NCI-H2107 treated with DMSO at 0.1 percent for 48 hours (cell line): Measurements from ENCODE around the gene STX10.
A peak's percentile ranks its signal among the peaks of the same experiment; 100 is the strongest.

ENCODE experiments used
- DNase-seq: peaks from one replicate; lab custom pipeline; 2025; ENCODE audit not compliant: unreplicated experiment; lab: John Stamatoyannopoulos, UW

STX10 gene

DNA sequence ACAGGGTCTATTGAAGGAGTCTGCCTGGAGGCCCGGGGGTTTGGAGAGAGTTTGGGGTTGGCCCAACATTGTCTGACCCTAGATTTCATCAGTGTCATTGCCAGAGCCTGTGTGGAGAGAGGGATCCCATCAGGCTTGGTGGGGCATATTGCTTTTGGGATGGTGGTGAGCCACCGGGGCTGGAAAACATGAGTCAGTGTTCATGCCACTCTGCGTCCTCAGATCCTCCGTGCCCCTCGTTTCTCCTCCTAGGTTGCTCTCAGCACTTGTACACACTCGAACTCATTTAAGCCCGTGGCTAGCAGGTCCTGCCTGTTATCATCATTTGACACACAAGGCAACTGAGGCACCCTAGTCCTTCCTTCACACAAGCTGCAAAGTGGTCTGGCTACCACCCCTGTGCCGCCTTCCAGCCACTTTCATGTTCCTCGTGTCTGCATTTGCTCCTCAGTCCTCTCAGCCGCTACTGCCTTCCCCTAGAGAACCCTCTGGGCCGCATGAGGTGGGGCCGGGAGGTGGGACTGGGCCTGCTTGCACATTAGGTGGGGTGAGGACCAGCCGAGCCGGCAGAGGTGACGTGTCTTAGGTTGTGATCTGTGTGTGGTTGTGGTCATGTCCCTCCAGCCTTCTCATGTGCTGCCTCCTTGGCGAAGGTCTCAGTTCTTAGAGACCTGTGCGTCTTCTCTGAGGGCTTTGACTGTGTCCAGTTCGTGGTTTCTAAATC lies 28.5 kb downstream of the STX10 start:
- no peak for DNase-seq

DNA sequence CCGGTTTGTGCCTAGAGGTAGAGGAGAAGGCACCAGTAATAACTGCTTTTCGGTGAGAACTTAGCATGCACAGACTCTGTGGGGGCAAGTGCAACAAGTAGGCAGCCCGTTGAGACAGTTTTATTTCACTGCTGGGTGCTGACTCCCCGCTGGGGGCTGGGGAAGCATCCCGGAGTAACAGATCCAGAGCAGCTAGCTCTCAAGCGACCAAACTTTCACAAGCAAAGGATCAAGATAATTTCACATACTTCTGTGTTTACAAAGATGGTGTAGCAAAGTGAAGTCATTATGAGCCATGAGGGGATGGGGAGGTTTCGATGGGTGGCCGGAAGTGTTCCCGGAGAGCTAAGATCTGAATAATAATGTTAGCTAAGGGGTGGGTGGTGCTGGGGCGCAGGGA lies 29.4 kb downstream of the STX10 start:
- no peak for DNase-seq

DNA sequence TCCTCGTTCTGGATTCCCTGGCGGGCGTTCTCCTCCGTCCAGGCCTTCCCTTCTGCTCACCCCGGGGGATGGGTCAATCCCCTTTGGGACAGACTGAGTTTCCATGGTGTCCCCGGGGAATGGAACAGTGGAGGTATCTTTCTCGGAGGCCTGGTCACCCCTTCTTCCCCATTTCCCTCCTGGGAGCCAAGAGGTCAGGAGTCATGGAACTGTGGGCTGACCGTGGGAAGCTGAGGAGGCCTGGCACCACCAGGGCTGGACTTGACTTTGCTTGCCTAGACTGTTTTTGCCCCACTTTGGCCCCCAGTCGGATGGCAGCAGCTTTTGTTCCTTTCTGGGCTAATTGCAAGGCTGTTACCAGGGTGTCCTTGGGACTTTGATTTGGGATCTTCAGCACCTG lies 30.1 kb downstream of the STX10 start:
- DNase-seq = no peak

DNA sequence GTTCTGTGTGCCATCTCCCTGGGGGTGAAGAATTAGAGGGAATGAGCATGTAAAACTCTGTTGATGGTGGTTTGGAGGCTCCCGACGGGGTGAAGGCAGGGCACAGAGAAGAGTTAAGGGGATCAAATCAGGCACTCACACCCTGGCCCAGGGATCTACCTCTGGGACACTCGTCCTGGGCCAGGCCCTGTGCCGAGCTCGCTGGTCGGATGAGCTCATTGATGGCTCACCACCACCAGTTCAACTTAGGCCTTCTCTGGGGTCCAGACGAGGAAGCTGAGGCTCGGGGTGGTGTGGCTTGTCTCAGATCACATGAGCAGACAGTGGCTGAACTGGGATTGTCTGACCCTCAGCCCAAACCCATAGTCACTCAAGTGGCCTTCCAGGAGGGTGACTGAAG lies 30.5 kb downstream of the STX10 start:
- DNase-seq = no peak

DNA sequence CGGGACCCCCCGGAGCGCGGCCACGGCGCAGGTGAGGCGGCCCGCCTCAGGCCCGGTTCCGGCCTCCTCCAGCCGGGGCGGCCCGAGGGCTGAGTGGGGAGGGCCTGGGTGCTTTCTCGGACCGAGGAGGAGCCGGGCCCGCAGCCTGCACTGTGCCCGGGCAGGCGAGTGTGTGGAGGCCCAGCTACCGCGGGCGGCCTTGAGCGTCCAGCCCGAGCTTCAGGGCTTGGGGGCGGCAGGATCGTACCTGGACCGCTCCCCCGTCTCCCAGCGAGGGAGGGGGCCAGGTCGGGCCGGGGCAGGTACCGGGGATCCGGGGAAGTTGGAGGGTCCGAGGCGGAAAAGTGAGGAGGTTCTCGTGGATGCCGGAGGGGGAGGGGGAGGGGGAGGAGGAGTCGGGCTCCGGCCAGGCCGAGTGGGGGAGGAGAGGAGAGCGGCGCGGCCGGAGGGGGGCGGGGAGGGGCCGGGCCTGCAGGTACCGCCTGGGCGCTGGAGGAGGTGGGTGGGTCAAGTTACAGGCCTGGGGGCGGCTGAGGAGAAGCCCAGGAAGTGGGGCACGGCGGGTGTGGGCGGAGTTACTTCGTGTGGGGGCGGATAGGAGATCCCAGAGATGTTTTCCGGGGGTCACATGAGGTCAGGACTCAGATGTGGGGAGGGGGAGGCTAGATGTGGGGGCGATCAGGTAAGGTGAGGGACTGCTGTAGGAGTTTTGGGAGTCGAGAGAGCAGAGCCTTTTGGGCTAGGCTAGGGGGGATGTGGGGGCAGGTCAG lies 31.6 kb downstream of the STX10 start:
- DNase-seq = no peak

DNA sequence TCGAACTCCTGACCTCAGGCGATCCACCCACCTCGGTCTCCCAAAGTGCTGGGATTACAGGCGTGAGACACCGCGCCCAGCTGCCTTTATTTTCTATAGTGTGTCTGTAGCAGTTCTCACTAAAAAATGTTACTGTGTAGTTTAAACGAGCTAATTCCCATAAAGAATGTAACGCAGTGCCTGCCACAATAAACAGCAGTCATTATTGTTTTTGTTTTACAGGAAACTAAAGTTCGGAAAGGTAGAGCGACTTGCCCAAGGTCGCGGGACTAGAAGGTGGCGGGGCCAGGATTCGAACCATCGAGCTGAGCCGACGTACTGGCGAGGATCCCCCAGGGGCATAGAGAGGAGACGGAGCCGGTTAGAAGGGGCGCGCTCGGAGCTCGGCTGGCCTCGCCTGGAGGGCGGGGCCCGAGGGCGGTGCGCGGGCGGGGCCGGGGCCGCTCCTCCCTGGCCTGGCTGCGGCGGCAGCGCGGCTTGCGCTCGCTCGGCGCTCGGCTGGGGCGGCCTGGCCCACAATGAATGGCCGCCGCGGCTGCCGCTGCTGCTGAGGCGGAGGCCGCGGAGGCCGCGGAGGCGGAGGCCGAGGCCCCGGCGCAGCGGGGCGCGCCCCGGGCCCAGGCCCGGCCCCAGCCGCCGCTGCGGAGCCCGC lies 32.3 kb downstream of the STX10 start, which contains the start of gene NACC1:
Gene NACC1, plus strand, starts transcription at position 493 of the 652 bp plus-strand sequence. CDS start 16,944 bp downstream, outside the sequence.
- DNase-seq = peak; percentile 79

DNA sequence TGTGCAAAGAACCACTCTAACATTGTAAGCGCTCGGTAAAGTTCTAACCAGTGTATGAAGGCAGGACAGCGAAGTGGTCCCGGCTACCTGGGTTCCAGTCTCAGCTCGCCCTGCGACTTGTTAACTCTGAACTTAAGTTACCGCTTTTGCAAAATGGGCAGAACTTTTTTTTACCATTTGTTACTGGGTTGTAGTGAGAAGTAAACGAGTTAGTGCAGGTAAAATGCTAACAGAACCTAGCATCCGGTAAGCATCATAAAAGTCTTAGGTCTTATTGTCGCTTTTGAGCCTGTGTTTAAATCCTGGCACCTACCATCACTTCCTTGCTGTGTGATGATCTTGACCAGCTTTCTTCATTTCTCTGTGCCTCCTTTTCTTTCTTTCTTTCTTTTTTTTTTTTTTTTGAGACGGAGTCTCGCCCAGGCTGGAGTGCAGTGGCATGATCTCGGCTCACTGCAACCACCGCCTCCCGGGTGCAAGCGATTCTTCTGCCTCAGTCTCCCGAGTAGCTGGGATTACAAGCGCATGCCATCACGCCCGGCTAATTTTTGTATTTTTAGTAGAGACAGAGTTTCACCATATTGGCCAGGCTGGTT lies 32.9 kb downstream of the STX10 start:
- DNase-seq = no peak

DNA sequence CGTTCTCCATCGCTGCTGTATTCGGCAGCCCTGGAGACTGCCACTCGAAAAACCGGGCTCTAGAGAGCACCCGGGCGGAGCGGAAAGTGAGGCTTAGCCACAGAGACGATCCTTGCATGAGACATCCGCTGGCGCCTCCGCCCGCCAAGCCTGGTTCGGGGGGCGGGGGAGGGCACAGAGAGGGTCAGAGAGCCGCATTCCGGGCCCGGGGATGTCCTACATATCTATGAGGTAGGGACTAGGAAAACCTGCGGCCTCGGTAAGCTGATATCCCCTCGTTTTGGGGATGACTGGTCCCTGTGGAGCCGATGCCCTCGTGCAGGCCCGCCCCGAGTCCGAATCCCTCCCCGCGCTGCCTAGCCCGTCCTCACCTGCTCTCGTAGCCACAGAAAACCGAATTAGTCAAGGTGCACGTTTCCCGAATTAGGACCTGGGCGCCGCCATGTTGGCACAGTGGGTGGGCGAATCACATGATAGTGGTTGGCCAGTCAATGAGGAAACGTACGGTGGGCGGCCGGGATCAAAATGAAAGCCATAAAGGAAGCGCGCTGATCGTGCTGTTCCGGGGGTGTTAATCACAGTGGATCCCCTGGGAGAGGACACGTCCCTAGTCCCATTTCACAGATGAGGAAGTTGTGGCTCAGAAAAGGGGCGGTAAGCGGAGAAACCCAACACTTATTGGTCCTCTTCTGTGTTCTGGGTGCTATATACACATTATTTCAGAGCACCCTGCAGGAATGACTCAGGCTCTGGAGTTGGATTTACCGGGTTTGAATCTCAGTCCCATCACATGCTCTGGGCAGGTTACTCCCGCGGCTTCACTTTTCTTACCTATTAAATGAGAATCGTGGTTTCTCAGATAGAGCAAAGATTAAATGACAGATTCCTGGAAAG lies 33.6 kb downstream of the STX10 start, which contains the start of gene TRMT1:
Gene TRMT1, minus strand, starts transcription at position 459 of the 894 bp plus-strand sequence. Its CDS starts 341 bp downstream, at position 118.
- peak; percentile 84 for DNase-seq

DNA sequence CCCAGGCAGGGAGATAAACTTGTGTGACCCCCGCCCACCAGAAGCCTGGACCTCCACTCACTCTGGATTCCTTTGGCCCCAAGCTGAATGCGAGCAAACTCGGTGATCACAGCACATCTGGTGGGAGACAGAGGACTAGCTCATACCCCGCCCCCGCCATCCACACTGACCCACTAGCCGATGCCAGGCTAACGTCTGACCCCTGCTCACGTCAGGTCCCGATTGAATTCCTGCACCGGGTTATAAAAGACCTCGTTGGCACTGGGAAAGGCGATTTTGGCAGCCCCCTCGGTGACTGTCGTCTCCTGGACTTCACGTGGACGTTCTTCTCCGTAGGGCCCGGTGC lies 34.3 kb downstream of the STX10 start:
- no peak for DNase-seq

DNA sequence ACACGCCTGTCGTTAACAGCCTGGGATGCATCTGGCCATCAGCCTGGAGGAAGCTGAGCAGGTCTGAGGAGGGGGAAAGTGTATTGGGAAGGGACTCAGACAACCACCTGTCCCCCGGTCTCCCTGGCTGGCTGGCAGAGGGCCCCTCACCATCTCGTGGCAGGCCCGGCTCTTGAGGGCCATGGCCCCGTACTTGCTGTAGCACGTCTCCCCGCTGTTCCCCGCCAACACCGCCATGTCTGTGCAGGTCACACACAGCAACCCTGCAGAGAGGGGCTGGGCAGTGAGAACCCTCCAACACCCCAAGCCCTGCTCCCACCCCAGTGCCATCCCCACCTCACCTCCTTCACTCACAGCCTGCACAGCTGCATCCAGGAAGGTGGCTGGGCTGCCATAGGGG lies 37.6 kb downstream of the STX10 start:
- no peak for DNase-seq

DNA sequence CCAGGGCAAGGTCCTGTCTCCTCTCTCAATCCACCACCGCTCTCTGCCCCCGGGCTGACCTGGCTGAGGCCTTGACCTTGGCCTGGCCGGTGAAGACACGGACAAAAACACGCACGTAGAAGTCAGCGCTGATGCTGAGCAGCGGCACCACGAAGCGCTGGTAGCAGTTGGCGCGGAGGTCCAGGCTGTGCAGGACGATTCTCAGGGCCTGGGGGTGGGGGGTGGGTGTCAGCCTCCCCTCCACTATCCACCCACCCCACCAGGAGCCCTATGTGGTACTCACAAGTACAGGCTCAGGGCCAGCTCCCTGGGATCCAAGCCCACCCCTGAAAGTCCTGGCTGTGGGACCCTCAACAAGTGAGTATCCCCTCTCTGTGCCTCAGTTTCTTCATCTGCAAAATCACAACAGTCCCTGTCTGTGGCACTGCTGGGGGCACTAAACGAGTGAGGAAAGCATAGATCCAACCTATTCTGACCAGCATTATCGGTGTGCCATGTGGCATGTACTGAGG lies 40.0 kb downstream of the STX10 start:
- no peak for DNase-seq

DNA sequence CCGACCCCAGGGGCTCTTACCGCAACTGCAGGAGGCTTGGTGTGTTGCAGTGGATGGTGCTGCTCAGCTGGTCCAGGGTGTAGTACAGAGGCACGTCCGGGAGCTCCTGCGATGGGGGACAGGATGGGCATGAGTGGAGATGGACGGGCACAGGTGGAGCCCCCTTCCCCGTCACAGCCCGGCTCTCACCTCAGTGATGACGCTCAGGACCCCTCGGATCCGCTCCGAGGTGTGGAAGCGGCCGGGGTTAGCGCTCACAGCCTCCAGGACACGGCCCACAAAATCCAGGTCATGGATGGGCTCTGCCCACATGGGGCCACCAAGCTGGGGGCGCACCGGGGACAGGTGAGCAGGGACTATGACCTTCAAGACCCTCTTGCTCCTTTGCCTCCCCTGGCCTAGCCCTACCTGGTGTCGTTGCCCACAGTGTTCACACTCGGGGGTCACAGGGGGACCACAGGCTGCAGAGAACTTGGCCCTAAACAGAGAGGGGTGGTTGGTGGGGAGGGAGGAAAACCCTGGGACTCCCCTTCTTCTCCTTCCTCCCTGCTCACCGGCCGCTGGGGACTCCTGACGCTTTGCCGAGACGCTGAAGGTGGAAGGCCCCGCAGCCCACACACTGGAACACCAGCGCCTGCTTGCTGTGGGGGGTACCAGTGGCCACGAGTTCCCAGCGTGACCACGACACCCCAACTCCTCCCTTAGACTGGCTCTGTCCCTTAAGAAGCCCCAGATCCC lies 40.6 kb downstream of the STX10 start:
- DNase-seq = no peak

DNA sequence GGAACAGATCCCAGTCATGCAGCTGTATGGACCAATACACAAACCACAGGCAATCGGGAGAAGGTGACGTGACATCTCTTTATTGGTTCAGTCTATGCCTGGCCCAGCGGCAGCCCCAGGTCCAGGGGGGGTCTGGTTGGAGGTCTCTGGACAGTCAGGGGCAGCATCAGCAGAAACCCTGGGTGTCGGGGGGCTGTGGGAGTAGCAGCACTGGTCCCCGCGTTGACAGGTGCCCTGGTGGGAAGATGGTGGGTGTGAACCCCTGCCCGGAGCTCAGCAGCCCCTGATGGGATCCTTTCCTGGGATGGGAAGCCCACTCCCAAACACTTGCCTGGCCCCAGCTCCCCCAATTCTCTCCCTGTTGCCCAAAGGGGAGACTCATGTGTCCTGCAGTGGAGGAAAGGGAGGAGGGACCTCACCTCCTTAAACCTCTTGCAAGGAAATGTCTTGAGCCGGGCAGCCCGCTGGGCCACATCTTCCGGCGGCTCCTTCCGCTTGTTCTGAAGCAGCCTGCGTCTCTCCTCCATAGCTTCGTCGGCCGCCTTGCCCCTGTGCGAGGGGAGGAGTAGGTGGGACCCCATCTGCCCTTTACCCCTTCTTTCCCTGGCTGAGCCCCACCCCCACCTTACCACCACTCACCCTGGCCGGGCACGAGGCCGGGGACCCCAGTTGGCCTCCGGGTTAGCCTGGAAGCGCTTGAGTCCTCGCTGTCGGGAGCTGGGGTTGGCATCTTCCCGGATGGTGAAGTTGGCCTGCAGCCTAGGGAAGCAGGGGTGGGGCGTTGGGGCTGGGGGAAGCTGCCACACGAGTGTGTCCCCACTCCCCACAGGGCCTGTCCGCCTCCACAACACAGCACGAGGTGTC lies 45.1 kb downstream of the STX10 start:
- no peak for DNase-seq

DNA sequence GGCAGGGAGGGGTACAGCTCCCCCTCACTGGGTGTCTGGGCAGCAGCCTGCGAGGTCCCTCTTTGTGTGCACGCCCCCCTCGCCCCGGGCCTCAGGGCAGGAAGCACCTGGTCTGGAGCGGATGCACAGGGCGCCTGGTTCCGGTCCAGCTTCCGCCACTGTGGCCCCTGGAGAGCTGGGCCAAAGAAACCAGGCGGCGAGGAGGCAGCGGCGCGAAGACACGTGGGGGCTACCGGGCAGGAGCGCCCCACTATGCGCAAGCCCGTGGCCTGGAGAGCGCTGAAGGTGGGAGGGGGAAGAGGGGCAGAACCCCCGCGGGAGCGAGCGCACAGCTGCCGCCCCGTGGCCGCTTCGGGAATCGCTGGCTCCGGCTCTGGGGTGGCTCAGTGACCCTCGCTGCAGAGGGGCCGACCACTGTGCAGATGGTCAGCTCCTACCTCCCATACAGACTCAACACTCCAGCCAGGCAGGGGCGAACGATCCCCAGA lies 45.8 kb downstream of the STX10 start:
- DNase-seq = no peak

DNA sequence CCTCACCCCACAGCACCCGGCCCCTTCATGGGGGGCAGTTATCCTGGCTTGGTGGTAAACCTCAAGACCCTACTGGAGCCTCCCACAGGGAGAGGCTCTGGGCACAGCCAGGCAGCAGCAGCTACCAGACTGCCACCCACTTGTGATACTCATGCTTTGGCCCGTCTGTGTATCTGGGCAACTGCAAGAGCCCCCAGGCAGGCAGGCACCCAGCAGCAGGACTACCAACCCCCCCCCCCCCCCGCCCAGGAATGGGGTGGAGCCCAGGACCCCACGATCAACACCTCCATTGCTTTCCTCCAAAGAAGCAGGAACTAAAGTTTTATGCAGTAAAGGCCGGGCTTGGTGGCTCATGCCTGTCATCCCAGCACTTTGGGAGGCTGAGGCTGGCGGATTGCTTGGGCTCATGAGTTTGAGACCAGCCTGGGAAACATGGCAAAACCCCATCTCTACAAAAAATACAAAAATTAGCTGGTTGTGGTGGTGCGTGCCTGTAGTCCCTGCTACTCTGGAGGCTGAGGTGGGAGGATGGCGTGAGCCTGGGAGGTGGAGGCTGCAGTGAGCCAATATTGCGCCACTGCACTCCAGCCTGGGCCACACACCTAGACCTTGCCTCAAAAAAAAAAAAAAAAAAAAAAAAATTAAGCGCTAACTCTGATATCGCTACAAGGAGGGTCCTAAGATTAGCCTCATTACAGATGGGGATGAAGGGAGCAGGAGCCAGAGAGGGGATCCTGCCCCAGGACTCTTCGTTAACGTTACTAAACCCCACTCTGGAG lies 46.4 kb downstream of the STX10 start:
- no peak for DNase-seq

DNA sequence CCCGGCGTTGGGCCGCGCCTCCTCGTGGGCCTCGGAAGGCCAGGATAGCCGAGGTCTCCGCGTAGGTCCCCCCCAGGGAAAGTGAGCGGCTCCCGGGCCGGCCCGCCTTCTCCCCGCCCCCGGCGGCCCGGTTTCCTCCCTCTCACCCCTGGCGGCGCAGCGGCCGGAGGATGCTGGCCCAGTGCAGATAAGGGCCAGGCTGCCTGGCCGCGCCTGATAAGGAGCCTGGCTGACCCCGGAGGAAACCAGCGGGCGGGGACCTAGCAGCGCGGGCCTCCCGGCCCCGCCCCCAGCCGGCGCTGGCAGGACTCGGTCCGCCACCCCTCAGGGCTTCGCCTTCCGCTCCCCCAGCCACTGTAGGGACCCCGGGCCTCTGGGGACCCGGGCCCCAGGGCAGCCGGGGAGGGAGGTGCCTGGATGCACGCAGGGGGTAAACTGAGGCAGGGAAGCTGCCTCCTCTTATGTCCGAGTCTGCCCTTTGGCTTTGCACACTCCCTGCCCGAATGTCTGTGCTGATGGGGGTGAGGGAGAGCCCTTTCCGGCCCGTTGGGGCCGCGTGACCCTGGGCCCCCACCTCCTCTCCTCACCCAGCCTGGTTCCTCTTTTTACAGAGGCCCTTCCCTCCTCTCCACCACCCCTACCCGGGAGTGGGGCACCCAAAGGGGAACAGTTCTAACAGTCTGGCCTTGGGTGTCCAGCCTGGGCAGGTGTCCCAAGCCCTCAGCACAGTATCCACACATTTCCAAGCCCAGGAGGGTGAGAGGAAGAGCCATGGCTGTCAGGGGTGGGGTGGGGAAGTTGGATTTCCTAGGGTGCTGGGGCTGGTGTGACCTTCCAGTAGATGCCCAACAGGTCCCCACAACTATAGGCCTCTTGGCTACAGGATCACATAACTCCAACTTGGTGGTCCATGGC lies 47.3 kb downstream of the STX10 start, which contains the start of gene LYL1:
Gene LYL1, minus strand, starts transcription at position 193 of the 915 bp plus-strand sequence. CDS start 1,687 bp downstream, outside the sequence.
- DNase-seq = no peak

DNA sequence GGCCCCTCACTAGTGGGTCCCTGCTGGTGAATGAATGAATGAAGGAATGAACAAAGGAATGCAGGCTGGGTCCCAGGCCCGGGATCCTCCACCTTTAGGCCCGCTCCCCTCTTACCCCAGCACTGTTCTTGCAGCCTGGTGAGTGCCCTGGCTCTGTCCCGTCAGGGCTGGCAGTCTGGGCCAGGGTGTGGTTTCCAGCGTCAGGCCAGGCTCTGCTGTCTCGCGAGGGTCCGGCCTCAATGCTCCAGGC lies 47.8 kb downstream of the STX10 start:
- DNase-seq = no peak
